ENCODE results near the gene DHX58. TPM values are rescaled to one million over a fixed set of nuclear protein-coding genes. Genes with fewer than 3 reads are reported as not detected.

Gene DHX58
- total RNA-seq, 2 experiments from 2014 or later: 33.5 to 35.6 TPM

DNA sequence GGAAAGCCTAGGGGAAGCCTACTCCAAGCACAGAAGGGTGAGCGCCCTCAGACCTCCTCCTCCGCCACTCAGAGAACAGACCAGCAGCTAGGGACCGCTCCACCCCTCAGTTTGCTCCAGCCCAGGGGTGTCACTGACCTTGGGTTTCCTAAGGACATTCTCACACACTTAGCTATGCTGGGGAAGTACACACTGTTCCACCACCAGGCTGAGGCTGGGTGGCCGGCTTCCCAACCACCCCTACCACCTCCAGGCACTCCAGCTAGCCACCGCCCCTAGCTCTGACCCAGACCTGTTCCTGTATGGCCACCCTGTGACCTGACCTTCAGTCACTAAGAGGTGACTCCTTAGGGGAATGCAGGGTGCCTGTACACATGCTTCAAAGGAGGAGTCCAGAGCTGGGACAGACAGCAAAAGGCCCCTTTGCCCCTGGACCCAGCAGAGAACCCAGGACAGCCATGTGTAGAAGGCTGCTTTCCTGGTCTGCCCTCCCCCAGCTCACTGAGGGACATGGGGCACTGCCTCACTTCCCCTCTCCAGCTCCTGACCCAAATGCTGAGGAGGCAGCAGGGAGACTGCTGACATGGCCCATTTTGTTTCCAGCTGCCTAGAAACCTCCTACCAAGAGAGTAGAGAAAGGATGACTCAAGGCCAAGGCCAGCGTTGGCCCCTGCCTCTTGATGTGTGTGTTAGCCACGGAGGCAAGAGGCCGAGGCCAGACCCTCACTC, 16.8 kb upstream of the DHX58 start:
- no peak overlapping the region for H3K4me3 Mint-ChIP-seq
- H3K9me3 ChIP-seq (ENCODE audit: control insufficient read depth in 1 of 2, insufficient read depth in 1 of 2, low read length in 2 of 2): no peaks in the 10 kb centered on the region
- H3K36me3 ChIP-seq (ENCODE audit: insufficient read depth, low read length): peaks cover 74% of the 10 kb centered on the region
- POLR2A ChIA-PET: interaction anchor here (0.5 to 0.8 kb wide), 2 partner anchors 58 to 112 kb away, joined by 3 to 4 read pairs; partner anchors contain the start of gene DNAJC7
- no peaks in the 10 kb centered on the region for H3K9me3 Mint-ChIP-seq
- H3K27me3 Mint-ChIP-seq: no peaks in the 10 kb centered on the region
- H3K27ac Mint-ChIP-seq: no peak overlapping the region
- TF ChIP-seq, protein P1, sequence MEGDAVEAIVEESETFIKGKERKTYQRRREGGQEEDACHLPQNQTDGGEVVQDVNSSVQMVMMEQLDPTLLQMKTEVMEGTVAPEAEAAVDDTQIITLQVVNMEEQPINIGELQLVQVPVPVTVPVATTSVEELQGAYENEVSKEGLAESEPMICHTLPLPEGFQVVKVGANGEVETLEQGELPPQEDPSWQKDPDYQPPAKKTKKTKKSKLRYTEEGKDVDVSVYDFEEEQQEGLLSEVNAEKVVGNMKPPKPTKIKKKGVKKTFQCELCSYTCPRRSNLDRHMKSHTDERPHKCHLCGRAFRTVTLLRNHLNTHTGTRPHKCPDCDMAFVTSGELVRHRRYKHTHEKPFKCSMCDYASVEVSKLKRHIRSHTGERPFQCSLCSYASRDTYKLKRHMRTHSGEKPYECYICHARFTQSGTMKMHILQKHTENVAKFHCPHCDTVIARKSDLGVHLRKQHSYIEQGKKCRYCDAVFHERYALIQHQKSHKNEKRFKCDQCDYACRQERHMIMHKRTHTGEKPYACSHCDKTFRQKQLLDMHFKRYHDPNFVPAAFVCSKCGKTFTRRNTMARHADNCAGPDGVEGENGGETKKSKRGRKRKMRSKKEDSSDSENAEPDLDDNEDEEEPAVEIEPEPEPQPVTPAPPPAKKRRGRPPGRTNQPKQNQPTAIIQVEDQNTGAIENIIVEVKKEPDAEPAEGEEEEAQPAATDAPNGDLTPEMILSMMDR (IDR thresholded peaks at IDR 0.05): no peak
- no peak overlapping the region for H3K27ac ChIP-seq (ENCODE audit: low read depth in 1 of 2, low read length in 2 of 2)
- H3K27me3 ChIP-seq (ENCODE audit: control insufficient read depth in 1 of 2, insufficient read depth in 2 of 2, low read length in 2 of 2): no peaks in the 10 kb centered on the region
- ATAC-seq (ENCODE audit: poor library complexity): no peak
- peaks cover 36% of the 10 kb centered on the region for H3K4me1 Mint-ChIP-seq (ENCODE audit: low read depth)
- H3K4me1 ChIP-seq (ENCODE audit: insufficient read depth, low read length): peaks cover 25% of the 10 kb centered on the region
- intact Hi-C loops (cut with DNase I, micrococcal nuclease): no loop called here
- H3K36me3 Mint-ChIP-seq (ENCODE audit: low read depth): peaks cover 85% of the 10 kb centered on the region
- no peak for DNase-seq
- no peak overlapping the region for H3K4me3 ChIP-seq (ENCODE audit: low read length)
- CTCF ChIA-PET: no interaction called here

DNA sequence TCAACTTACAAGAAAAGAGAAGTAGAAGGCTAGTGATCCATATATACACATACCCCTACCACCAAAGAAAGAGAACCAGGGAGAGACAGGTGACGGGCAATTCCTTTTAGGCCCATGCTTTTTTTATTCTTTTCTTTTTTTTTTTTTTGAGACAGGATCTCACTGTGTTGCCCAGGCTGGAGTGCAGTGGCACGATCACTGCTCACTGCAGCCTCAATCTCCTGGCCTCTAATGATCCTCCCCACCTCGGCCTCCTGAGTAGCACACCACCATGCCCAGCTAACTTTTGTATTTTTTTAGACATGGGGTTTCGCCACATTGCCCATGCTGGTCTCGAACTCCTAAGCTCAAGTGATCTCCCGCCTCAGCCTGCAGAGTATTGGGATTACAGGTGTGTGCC, 14.9 kb upstream of the DHX58 start:
- Histone ChIP-seq H3K27ac (ENCODE audit: low read depth in 1 of 2, low read length in 2 of 2) (no peak overlapping the region), H3K27me3 (ENCODE audit: control insufficient read depth in 1 of 2, insufficient read depth in 2 of 2, low read length in 2 of 2) (no peaks in the 10 kb centered on the region), H3K4me3 (ENCODE audit: low read length) (no peak overlapping the region), H3K36me3 (ENCODE audit: insufficient read depth, low read length) (peaks cover 76% of the 10 kb centered on the region), H3K4me1 (ENCODE audit: insufficient read depth, low read length) (peaks cover 7% of the 10 kb centered on the region), H3K9me3 (ENCODE audit: control insufficient read depth in 1 of 2, insufficient read depth in 1 of 2, low read length in 2 of 2) (no peaks in the 10 kb centered on the region)
- no peak overlapping the region for H3K4me3 Mint-ChIP-seq
- peaks cover 18% of the 10 kb centered on the region for H3K4me1 Mint-ChIP-seq (ENCODE audit: low read depth)
- intact Hi-C loops (cut with DNase I, micrococcal nuclease): no loop called here
- ChIA-PET CTCF (no interaction called here), POLR2A (interaction anchor here (0.6 kb wide), 1 partner anchor 396 kb away, joined by 3 read pairs; no protein-coding TSS in a partner anchor)
- TF ChIP-seq, protein P1 (IDR thresholded peaks at IDR 0.05): no peak
- DNase-seq: no peak
- ATAC-seq (ENCODE audit: poor library complexity): no peak
- H3K27ac Mint-ChIP-seq: peak overlapping the region; percentile 37
- no peaks in the 10 kb centered on the region for H3K9me3 Mint-ChIP-seq
- H3K36me3 Mint-ChIP-seq (ENCODE audit: low read depth): peaks cover 76% of the 10 kb centered on the region
- no peaks in the 10 kb centered on the region for H3K27me3 Mint-ChIP-seq

DNA sequence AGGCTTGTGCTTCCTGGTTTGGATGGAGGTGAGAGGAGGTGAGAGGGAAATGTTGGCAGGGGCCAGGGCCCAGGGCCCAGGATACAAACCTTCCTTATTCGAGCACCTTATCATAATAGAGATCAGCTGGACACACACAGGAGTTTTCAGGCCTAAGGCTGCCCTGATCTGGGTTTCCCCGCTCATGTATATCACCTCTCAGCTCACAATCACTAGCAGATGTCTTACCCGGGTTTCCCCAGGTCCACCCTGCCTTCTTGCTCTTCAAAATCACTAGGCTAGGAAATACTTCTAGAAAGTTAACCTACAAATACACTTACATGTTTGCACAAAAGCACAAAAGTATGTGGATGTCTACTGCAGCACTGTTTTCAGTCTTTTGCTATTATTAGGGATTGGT, 14.3 kb upstream of the DHX58 start:
- Histone ChIP-seq H3K27ac (ENCODE audit: low read depth in 1 of 2, low read length in 2 of 2) (no peak overlapping the region), H3K27me3 (ENCODE audit: control insufficient read depth in 1 of 2, insufficient read depth in 2 of 2, low read length in 2 of 2) (no peaks in the 10 kb centered on the region), H3K36me3 (ENCODE audit: insufficient read depth, low read length) (peaks cover 71% of the 10 kb centered on the region), H3K9me3 (ENCODE audit: control insufficient read depth in 1 of 2, insufficient read depth in 1 of 2, low read length in 2 of 2) (no peaks in the 10 kb centered on the region), H3K4me1 (ENCODE audit: insufficient read depth, low read length) (peaks cover 1% of the 10 kb centered on the region), H3K4me3 (ENCODE audit: low read length) (no peak overlapping the region)
- Mint-ChIP-seq H3K9me3 (no peaks in the 10 kb centered on the region), H3K4me3 (no peak overlapping the region), H3K4me1 (ENCODE audit: low read depth) (peaks cover 13% of the 10 kb centered on the region), H3K27me3 (no peaks in the 10 kb centered on the region), H3K36me3 (ENCODE audit: low read depth) (peaks cover 75% of the 10 kb centered on the region), H3K27ac (peak overlapping the region; percentile 37)
- ATAC-seq (ENCODE audit: poor library complexity) (no peak), DNase-seq (no peak)
- intact Hi-C loops (cut with DNase I, micrococcal nuclease): no loop called here
- TF ChIP-seq, protein P1 (IDR thresholded peaks at IDR 0.05): no peak
- CTCF ChIA-PET: no interaction called here
- POLR2A ChIA-PET: no interaction called here
